GM21381 (cell line): ENCODE results near the gene MOK.

Experiments
- ATAC-seq: cut with Tn5 transposase; IDR thresholded peaks from one replicate; pipeline ENCODE4 v1.9.1; 2021; ENCODE audit warnings: mild to moderate bottlenecking, moderate library complexity; ENCODE audit not compliant: unreplicated experiment

The MOK gene

GRCh38 chr14:102285106-102285505, 19.9 kb downstream of the MOK start:
- no peak for ATAC-seq

- no peak for ATAC-seq
Observed at GRCh38 chr14:102283631-102284129, 21.3 kb downstream of the MOK start.

DNA sequence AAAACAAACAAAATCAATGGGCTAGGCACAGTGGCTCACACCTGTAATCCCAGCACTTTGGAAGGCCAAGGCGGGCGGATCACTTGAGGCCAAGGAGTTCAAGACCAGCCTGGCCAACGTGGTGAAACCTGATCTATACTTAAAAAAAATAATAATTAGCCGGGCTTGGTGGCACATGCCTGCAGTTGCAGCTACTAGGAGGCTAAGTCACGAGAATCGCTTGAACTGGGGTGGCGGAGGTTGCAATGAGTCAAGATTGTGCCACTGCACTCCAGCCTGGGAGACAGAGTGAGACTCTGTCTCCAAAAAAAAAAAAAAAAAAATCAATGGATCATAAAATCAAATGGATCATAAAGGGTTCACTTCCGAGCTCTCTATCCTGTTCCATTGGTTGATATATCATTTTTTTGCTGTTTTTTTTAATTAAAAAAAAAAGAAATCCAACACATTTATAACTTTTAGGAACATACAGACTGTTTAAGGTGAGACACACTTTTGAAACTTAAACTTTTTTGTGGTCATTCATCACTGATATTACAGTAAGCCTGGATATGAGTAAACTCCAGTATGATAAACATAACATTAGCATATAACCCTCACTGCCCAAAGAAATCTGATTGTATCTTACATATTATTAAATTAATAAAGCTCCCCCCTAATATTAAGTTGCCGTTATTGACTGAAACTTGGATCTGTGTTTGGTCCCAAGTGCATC, 22.1 kb downstream of the MOK start:
- no peak for ATAC-seq

DNA sequence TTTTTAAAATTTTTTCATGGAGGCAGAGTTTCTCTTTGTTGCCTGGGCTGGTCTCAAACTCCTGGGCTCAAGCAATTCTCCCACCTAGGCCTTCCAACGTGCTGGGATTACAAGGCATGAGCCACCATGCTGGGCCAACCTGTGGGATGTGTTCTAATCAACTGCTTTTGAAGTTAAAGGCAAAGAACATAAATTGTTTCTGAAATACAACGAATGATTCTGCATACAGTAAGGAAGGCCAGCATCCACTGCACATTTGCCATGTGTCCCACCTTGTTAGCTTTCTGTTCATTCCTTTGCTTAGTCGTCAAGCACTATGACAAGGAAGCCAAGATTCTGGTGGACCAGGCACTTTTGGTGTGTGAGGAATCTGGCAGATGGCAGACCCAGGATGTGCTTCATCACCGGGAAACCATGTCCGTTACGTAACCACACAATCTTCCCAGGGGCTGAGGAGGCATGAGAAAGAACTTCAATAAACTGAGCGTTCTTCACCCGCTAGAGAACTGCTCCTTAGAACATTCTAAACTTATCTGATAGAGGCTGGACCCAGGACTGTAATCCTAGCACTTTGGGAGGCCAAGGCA, 24.5 kb downstream of the MOK start:
- ATAC-seq = no peak

DNA sequence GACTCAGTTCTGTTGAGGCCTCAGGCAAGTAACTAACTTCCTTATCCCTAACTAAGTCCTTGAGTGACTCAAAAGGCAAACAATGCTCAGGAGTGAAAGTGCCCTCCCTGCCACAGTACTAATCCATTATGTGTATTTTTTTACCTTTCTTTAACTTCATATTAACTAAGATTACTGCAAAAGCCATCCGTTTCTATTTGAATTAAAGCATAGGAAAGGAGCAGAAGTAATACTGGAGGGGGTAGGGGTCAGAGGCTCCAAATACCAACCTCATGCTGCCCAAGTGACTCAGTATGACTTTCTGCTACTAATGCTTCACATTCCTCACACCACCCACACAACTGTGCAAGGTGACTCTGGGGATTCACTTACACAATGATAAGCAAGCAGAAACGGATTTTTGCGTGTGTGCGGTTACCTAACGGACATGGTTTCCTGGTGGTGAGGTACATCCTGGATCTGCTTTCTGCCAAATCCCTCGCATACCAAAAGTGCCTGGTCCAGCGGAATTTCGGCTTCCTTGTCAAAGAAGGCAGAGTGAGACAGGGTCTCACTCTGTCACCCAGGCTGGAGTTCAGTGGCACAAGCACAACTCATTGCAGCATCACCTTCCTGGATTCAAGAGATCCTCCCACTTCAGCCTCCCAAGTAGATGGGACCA, 25.1 kb downstream of the MOK start:
- no peak for ATAC-seq

GRCh38 chr14:102279282-102279681, 25.7 kb downstream of the MOK start:
- no peak for ATAC-seq

GRCh38 chr14:102278631-102278935, 26.4 kb downstream of the MOK start:
- ATAC-seq = no peak

GRCh38 chr14:102277874-102278630, 26.9 kb downstream of the MOK start:
- ATAC-seq = no peak

DNA sequence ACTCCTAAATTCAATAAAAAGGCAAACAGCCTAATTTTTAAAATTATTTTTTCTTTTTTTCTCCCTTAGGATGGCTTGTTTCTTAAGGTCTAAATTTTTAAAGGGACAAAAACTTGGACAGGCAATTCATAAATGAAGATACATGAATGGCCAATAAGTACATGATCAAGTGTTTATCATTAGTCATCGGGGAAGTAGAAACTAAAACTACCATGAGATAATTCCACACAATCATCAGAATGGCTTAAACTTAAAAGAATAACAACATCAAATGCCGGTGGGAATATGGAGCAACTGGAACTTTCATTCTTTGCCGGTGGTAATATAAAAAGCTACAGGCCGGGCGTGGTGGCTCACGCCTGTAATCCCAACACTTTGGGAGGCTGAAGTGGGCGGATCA, 29.1 kb downstream of the MOK start:
- no peak for ATAC-seq

DNA sequence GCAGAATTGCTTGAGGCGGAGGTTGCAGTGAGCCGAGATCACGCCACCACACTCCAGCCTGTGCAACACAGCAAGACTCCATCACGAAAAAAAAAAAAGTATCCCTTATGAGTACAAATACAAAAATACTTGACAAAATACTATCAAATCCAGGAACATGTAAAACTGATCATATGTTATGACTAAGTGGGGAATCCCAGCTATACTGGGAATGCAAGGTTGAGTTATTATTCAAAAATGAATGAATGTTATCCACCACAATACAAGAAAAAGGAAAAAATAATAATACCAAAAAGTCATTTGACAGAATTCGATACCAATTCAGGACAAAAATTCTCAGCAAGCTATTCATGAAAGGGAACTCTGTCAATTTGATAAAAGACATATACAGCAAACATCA, 32.6 kb downstream of the MOK start:
- no peak for ATAC-seq

GRCh38 chr14:102264775-102265174, 40.2 kb downstream of the MOK start:
- ATAC-seq = no peak

DNA sequence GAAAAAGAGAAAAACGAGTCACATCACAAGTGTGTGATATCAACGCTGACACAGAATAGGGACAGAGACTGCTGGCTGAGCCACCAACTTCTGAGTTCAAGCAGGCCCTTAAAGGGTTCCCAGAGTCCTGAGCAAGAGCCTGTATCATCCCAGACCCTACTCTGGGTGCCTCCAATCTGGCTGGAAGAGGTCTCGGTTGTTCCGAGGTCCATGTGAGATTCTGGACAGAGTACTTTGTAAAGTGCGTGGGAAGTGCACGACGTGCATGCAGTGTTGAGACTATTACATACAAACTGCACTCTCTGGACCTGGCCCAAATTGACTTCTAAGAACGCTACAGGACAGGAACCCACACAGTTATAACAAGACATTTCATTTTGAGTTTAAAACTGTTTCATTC, 40.6 kb downstream of the MOK start:
- ATAC-seq = no peak

DNA sequence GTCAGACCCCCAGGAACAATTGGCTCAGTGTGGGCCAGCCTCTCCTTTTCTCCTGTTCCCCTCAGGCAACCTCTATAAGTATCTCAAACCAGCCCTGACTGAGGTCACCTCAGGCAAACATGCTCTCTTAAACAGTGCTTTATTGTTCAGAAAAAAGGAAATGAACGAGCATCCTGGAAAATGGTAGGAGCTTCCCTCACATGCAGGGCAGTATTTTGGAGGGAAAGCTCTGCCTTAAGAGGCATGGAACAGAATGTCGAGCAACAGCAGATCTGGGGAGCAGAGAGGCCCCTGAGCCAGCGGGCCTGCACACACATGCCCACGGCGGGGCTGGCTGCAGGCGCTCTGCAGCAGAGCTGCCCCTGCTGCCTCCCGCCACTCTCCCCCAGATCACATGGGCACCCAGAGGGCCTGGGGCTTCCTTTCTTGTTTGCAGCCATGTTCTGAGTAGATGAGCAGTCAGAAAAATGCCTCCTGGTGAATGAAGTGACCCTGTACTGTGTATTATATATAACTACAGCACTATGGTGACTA, 42.0 kb downstream of the MOK start:
- no peak for ATAC-seq

- ATAC-seq = no peak
Observed at GRCh38 chr14:102258136-102258535, 46.8 kb downstream of the MOK start.

DNA sequence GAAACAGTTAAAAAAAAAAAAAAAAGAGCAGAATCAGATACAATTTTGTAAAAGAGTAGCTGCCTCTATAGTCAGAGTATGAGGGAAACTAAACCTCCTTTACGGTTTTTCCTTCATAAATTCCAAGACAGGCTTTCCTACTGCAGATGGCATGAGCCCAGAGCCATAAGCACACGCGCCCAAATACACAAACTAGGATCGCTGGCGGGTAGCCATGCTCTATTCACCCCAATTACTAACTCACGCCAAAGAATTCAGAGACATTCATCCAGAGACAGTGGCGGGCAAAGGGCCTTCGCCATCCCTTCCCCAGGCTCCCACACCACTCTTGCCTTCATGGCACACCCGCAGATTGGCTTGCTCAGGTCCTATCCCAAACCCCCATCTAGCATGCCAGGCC, 48.2 kb downstream of the MOK start:
- no peak for ATAC-seq

- no peak for ATAC-seq
Observed at GRCh38 chr14:102255401-102256190, 49.4 kb downstream of the MOK start.

DNA sequence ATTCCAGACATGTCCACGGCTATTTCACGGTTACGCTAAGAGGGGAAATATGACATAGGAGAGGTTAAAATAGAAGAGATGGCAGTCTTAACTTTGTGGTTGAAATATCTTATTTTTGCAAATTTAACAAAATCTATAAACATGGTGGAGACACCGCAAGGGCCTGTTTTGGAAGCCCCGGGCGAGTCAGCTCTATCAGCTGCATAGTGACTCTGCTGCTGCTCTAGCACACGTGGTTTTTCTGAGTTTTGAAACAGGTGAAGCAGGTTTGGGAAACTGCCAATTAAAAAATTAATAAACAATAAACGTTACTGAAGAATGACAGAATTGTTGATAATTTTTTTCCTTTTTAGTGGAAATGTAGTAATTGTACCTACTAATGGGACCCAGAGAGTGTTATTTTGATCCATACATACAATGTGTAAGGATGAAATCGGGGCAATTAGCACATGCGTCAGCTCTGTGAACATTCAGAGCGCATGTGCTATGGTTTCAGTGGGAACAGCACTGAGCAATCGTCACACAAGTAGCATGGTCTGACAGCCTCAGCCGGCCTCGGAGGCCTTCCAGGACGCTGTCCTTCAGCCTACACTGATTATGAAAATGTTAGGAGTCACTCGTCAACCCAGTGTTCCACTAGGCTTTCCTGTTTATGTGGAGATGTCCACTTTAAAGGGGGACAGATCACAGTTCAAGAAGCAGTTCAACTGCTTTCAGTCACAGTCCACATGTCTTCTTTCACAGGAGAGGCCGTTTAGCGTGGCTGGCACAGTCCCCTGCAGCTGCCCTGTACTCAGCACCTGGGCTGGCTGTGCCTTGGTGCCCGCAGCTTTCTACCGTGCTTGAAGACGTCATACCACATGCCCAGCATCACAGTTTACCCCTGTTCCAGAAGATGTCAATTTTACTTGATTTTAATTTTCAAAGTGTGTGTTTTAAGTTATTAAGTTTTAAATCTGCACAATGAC, 51.8 kb downstream of the MOK start:
- no peak for ATAC-seq

GRCh38 chr14:102251161-102251560, 53.8 kb downstream of the MOK start:
- ATAC-seq = no peak

GRCh38 chr14:102250636-102251035, 54.3 kb downstream of the MOK start:
- no peak for ATAC-seq
